ENCODE results near the gene NFATC3.

The NFATC3 gene

DNA sequence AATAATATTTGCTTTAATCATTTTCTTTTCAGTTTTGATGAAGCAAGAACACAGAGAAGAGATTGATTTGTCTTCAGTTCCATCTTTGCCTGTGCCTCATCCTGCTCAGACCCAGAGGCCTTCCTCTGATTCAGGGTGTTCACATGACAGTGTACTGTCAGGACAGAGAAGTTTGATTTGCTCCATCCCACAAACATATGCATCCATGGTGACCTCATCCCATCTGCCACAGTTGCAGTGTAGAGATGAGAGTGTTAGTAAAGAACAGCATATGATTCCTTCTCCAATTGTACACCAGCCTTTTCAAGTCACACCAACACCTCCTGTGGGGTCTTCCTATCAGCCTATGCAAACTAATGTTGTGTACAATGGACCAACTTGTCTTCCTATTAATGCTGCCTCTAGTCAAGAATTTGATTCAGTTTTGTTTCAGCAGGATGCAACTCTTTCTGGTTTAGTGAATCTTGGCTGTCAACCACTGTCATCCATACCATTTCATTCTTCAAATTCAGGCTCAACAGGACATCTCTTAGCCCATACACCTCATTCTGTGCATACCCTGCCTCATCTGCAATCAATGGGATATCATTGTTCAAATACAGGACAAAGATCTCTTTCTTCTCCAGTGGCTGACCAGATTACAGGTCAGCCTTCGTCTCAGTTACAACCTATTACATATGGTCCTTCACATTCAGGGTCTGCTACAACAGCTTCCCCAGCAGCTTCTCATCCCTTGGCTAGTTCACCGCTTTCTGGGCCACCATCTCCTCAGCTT lies 105.8 kb downstream of the NFATC3 start:
- DNase-seq (ENCODE audit: low read depth) = no peak

DNA sequence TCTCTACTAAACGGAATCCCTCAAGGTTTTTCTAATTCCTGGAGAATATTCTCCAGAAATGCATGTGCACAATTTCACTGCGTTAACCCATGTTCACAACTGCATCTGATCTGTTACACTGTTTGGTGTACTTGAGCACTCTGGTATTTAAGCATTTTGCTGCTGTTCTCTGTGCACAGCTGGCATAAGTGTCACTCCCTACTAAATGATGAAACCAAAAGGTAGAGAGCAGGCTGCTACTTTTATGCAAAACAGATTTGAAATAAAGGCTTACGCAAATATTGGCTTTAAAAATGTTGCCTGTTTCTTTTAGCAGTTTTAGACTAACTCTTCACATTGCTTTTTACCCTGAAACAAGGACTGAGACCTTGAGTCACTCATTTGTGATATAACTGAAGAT lies 109.1 kb downstream of the NFATC3 start:
- DNase-seq (ENCODE audit: low read depth) = no peak

DNA sequence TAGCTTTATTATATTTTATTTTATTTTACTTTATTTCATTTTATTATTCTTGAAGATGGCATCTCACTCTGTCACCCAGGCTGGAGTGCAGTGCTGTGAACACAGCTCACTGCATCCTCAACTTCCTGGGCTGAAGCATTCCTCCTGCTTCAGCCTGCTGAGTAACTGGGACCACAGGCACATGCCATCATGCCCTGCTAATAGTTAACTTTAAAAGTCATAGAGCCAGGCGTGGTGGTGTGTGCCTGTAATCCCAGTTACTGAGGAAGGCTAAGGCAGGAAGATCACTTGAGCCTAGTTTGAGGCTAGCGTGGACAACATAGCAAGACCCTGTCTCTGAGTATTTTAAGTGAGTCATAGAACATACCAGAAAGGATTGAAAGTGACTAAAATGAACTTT lies 112.1 kb downstream of the NFATC3 start:
- DNase-seq (ENCODE audit: low read depth) = peak; percentile 71

DNA sequence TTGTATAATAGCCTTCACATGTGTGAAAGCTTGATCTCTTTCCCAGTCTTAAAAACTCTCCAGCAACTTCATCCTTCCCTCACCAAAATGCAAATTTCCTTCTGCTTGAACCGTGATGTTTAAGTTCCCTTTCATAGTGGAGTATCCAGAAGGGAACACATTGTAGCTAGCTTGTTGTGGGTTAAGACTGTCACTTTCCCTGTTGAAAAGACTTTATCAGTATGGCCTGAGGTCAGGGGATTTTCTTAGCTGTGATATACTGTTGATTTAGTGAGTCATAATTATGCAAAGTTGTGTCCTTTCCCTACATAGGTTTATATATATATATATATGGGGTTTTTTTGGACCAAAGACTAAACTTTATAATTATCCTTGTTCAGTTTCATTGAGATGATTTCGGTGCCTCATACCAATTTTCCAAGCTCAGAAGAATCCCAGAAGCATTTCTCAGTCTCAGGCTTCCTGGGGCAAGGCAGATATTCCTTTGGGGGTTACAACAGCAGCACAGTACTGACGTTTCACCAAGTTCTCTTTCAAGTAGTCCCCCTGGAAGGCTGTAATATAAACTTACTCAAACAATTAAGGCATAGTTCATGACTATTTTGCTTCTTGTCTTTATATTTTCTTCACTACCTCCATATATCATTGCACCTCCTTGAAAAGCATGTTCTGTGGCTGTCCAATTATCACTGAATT lies 115.1 kb downstream of the NFATC3 start:
- peak; percentile 64 for DNase-seq (ENCODE audit: low read depth)

DNA sequence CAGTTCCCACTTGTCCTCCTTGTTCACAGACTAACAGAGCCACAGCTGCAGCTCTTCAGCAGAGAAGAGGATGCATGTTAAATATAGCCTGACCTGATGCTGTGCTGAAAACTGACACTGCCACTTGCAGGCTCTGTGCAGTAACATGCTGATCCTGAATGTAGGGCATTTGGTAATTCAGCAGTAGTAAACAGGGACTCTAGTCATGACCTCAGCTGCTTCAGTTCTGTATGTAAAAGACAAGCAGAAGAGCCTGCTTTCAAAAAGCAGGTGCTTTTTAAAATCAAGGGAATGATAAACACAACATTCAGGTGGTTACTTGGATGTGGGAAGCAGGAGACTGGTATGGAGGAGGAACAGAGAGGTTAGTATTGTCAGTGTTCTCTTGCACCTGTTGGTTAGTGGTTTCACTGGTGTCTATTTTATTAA lies 116.9 kb downstream of the NFATC3 start:
- DNase-seq (ENCODE audit: low read depth) = peak; percentile 4

DNA sequence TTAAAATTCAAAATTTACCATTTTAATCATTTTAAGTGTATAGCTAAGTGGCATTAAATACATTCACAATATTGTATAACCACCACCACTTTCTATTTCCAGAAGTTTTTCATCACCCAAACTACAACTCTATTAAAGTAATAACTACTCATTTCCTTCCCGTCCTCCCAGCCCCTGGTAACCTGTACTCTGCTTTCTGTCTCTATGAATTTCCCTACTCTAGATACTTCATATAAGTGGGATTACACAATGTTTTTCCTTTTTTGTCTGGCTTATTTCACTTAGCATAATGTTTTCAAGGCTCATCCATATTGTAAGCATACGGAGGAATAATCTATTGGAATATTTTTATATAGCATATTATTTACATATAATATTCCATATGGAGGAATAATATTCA lies 121.1 kb downstream of the NFATC3 start:
- DNase-seq (ENCODE audit: low read depth) = no peak

DNA sequence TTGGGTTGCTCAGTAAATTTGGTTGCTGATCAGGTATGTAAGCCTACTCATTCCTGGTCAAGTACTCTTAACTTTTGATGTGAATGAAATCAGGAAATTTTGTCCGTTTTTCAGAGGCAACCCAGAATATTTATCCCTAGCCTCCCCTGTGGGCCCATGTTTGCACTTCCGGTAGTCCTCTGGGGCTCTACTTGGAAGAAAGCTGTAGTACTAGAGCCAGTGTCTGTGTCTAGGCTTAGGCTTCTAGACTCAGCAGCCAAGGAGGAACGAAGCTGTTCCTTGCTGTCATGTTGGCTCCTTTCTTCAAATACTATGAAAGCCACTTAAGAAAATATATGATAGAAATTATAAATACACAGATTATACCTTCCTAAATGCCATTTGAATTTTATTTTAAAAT lies 129.6 kb downstream of the NFATC3 start:
- no peak for DNase-seq (ENCODE audit: low read depth)

DNA sequence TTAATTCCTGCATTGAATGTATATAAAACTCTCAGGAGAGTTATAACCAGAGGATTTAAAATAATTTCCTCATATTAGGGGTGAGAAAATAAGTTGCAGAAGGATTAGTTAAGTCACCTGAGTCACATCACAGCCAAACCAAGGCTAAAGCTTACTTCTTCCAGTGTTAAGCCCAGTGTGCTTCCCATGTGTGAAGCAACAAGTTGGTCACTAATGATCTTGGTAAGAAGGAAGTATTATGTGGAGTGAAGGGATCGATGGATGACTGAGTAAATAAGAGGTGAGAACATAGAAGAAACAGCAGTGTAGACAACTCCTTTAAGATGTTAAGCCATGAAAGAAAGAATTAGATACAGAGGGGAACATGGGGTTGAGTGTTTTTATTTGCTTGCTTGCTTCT lies 130.1 kb downstream of the NFATC3 start:
- no peak for DNase-seq (ENCODE audit: low read depth)

DNA sequence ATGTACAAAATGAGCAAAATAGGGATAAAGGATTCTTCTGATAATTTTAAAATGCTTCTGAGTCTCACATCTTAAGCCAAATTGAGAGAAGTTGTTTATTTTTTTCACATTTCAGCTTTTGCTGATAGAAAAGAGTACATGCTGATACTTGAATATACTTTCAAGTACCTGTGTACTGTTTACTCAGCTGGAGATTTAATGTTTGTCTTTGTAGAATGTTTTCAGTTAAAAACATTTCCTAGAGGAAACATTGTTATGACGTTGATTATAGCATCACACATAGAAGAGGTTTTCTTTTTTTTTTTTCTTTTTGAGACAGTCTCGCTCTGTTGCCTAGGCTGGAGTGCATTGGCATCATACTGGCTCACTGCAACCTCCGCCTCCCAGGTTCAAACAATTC lies 131.1 kb downstream of the NFATC3 start:
- no peak for DNase-seq (ENCODE audit: low read depth)

DNA sequence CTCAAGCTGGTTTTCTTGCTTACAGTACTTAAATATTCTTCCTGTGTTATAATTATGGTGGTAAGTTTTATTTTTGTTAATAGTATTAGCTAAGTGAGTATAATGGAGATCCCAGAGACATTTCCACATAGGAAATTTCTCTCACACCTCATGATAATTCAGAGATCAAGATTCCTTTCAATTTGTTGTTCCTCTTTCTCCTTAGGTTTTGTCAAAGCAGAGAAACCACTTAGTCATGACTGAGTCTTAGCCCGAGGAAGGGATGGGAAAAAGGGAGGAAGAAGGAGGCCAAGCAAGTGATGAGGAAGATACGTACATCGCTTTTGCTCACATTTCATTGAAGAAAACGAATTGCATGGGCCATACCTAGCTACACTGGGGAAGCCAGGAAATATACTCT lies 132.3 kb downstream of the NFATC3 start:
- no peak for DNase-seq (ENCODE audit: low read depth)

DNA sequence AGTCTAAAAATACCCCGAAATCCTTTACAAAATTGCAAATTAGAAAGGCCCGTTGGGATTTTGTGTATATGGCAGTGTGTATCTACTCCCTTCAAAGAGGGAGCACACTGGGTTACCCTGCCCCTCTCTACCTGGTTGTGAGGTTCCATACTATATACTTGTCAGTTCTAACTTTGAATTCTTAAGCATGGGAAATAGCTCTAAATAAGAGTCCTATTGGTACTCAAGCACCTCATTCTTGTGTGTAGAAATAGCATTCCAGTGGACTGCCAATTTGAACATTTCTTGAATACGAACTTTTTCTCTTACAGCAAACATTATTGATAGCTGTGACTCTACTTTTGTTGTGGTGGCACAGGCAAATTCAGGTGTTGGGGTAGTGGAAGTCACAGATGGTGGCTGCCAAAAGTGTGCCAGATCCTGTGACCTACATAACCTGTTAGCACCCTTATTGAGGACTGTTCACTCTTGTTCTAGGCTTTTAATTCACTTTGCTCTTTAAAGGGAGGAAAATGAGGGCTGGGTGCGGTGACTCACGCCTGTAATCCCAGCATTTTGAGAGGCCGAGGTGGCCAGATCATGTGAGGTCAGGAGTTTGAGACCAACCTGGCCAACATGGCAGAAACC lies 134.7 kb downstream of the NFATC3 start:
- DNase-seq (ENCODE audit: low read depth) = no peak

DNA sequence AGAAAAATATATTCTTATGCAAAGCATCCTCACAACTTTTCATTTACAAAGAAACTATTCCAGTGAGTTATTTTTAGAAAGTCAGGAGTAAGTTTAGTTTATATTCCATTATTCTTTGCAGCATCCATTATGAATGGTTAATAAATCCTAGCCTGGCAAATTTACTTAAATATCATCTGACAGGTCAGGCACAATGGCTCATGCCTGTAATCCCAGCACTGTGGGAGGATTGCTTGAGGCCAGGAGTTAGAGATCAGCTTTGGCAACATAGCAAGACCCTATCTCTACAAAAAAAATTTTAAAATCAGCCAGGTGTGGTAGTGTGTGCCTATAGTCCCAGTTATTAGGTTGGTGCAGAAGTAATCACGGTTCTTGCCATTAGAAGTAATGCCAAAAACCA lies 137.9 kb downstream of the NFATC3 start:
- no peak for DNase-seq (ENCODE audit: low read depth)

DNA sequence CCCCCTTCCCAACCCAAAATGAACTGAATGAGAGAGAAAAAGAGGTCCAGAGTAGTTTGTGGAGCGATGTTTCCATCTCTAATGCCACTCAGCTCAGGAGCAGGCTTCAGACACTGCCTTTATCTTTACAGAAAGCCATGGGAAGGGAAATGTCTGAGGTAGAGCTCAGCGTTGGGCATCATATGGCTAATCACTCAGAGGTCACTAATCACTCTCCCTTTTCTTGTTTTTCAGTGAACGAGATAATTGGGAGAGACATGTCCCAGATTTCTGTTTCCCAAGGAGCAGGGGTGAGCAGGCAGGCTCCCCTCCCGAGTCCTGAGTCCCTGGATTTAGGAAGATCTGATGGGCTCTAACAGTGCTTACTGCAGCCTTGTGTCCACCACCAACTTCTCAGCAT lies 140.9 kb downstream of the NFATC3 start:
- no peak for DNase-seq (ENCODE audit: low read depth)

DNA sequence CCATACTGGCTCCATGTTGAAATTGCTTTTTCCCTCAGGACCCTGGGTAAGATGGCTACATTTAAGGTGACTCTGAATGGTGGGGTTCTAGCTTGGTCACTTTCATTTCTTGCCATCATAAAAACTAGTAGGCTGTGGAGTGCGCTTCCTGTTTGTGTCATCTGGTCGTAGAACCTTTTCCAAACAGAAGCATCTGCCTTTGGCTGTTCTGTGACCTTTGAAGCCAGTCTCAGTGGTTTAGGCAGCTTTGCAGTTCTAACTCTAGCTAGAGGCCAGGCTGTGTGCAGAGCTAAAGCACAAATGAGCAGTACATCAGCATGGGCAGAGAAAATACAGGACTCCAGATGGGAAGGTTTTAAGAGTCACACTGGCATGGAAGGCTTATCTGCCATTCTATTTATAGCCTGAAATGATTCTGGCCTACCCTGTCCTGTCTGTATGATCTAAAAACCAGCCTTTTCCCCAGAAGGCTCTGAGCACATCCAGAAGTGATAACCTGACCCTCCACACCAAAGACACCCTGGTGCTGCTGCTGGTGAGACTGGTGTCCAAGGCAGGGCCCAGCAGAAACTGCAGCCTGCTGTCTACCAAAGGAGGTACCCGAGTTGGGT lies 142.1 kb downstream of the NFATC3 start:
- no peak for DNase-seq (ENCODE audit: low read depth)

DNA sequence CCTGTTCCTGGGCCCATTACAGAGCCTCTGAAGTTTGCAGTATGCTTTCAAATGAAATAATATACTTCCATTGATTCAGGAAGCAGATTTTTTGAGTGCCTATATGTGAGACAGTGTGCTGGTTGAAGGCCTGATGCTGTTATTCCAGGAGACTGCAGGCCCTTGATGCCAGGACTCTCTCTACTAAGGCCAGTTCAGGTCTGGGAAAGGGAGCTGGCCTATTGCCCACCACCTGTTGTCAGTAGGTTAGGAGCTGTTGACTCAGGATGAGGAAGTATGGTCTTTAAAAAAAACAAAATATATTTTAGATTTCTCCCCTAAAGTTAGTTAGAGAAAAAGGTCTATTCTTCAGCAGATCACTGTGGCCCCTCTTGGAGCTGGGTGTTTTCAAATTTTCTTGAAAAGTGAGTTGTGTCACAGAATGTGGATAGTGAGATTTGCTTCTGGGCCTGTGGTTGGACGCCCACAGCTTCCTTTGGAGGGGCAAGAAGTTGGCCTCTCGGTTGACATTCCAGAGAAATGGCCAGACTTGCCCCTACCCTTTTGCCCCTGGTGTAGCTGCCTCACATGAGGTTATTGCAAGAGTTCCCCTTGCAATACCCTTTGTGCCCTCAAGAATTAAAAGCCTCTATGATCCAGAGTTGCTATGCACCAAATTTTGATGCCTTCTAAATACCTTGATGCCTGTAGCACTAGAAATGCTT lies 142.8 kb downstream of the NFATC3 start:
- no peak for DNase-seq (ENCODE audit: low read depth)

DNA sequence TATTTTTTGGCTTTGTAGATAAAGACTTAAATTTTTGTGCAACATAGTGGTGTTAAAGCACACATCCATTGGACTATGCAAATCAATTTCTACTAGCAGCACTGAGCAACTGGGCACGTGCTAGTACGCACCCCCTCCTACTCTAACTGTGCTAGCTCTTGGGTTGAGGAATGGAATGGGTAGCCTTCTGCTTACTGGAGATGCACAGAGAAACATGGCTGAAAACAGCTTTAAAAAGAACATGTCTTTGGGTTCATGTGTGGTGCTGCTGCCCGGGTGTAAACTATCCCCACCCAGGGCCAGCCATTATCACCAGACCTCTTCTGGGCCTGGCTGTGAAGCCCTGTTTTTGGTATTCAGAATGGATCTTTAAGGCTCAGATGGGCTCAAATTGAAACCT lies 143.5 kb downstream of the NFATC3 start:
- DNase-seq (ENCODE audit: low read depth) = no peak

DNA sequence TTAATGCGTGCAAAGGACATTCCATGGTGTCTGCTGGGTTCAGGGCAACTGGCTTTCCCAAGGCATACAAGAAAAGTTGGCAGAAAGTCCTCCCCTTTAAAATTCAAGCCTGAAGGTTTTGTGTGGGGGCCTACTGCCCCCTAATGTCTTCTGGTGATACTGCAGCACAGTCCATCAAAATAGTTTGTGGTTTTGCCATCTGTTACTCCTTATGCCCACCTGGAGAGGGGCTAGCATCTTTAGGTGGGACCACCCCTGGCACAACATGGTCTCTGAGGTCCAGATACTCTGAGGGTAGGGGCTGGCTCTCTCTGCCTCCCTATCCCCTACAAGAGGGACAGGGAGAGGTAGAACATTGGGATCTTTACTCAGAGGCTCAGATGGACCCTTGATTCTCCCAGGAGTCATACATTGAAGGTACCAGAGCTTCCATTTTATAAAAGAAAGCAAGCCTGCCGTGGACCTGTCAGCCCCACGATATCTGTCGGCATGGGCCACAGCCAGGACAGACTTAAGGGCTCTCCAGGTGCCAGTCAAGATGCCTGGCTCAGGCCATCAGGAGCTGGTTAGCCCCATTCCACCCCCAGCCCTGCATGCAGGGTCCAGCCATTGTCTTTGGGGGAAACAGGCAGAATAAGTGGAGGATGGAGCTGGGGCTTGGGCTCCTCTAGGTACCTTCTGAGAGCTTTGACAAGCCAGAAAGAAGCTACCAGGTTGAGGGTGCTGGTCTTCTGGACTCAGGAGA lies 144.4 kb downstream of the NFATC3 start:
- peak; percentile 83 for DNase-seq (ENCODE audit: low read depth)

DNA sequence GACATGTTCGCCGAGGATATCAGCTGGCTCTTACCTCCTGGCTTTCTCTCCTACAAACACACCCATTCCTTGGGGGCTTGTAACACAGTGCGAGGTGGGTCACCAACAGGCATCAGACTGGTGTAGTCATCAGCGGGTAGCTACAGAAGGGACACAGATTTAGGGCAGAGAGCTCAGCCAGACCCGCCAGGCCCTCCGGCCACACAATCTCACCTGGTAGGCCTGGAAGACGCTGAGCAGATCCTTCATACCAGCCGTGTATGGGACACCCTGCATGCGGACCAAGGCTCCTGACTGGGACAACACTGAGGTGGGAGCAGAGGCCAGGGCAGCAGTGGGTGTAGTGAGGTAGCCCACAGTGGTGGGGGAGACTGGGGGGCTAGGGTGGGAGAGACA lies 145.0 kb downstream of the NFATC3 start:
- DNase-seq (ENCODE audit: low read depth) = no peak

DNA sequence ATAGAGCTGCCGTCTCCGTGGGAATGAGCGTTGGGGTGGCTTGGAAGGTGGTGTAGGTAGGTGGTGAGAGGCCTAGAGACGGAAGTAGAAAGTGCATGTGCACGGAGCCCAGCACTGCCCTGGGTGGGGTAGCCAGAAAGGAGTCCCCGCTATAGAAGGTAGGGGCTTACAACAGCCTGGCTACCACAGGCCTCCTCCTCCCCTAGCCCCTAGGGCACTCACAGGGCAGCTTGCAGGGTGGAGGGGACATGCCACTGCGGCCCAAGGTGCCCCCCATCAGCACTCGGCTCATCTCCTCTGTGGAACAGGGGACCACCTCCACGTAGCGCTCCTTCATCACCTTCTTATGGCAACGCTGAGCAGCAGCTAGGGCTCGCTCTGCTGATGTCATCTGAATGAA lies 145.8 kb downstream of the NFATC3 start:
- DNase-seq (ENCODE audit: low read depth) = no peak

DNA sequence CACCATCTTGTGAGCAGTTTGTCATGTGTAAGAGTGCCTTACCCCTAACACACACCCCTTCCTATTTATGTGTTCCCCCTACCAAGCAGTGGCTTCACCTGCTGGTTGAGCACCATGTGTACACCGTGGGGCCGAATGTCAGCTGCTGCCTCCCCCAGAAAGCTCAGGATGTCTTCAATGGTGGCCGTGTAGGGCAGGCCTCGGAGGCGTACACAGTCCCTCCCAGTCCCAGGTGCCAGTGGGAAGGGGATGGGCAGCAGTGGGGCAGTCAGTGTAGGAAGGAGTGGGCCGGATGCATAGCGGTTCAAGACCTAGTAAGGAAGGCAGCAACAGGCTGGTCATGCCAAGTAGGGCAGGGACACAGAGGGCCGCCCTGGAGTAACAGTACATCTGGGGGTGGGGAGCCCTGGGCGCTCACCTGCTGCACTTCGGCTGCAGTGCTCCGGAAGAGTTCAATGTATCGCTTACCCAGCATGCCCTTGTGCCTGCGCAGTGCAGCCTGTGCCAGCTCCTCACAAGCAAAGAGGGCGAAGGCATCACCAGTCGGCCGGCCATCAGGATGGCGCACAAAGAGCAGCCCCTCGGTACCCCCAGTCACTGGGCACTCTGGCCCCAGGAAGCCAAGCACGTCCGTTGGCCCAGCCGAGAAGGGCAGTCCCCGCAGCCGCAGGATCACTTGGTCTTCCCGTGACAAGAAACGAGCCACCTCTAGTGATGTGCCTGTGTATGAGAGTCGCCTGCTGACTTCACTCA lies 146.4 kb downstream of the NFATC3 start:
- no peak for DNase-seq (ENCODE audit: low read depth)

DNA sequence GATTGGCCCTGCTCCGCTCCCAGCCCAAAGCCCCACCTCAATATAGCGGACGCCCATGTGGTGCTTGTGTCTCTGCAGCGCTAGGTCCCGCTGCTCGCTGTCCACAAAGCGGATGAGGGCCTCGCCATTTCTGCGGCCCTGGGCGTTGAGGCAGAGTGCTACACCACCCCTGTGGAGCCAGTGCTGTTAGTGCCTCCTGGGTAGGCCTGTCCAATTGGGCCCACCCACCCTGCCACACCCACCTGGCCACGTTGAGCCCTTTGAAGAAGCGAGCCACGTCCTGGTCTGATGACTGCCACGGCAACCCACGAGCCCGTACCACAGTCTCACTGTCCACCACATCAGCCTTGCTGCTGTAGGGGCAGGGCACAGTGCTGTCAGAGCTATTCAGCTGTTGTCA lies 147.2 kb downstream of the NFATC3 start:
- DNase-seq (ENCODE audit: low read depth) = no peak
